HG03460 (cell line): Measurements from ENCODE around the gene AADAT.

ENCODE experiments used
- ATAC-seq: cut with Tn5 transposase; IDR thresholded peaks from one replicate; pipeline ENCODE4 v1.9.1; 2021; ENCODE audit not compliant: unreplicated experiment

The AADAT gene

GRCh38 chr4:170035231-170035630 is 54.5 kb downstream of the AADAT start:
- no peak for ATAC-seq

DNA sequence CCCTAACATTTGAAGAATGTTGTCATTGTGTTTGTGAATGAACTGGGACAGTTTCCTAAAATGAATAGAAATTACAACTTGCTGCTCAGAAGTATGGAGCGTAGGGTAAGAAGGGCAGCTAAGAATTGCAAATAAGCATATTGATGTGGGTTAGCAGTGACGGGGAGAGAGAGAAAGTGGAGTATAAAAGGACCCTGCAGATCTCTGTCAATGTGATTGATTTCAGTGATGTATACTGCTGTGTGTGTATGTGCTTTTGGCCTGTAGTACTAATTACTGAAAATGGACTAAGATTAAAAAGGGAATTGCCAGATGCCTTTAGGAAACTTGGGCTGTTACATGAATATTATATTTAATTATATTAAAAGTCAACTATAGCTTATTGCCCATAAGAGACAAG is 55.8 kb downstream of the AADAT start:
- ATAC-seq: no peak

- no peak for ATAC-seq
These were observed 59.6 kb downstream of the AADAT start for GRCh38 chr4:170030121-170030520.

- ATAC-seq: peak; percentile 73
These were observed 62.5 kb downstream of the AADAT start for GRCh38 chr4:170027181-170027829.

DNA sequence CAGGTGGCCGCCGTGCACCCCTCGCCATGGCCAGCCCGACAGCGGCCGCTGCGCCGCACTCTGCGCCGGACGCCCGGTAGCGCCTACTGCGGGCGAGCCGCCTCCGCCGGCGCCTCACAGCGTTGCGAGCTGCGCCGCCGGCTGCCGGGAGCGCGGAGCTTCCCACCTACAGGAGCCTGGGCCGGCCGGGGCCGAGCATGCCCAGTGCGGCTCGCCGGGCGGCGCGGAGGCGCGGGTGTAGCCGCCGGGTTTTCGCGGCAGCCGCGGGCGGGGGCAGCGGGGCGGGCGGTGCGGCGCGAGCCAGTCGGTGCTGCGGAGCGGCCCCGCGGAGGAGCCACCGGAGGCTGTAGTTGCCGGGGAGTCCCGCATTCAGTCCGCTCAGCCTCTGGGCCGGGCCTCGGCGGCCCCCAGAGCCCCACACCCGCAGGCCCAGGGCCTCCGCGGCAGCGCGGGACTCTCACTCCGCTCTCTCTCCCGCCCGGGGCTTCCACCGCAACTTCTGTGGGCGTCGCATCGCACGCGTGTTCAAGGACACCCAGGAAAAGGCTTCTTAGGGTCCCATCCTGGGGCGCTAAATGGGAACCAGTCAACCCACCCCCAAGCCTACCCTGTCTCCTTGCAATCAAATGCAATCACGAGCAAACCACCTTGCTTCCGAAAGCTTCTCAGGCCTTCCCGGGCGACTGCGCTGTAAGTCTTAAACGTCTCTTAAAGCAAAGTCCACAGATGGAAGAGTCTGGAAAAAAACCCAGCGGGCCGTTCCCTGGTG is 63.3 kb downstream of the AADAT start, which contains the start of gene MFAP3L:
Gene MFAP3L (minus strand): TSS at position 143 of the 769 bp plus-strand sequence. CDS start 20,518 bp downstream, outside the sequence.
- peak; percentile 75 for ATAC-seq

- no peak for ATAC-seq
These were observed 64.1 kb downstream of the AADAT start for GRCh38 chr4:170025523-170026252.

- ATAC-seq: no peak
These were observed 67.5 kb downstream of the AADAT start for GRCh38 chr4:170022211-170022610.

GRCh38 chr4:170017252-170017651 is 72.5 kb downstream of the AADAT start:
- ATAC-seq: no peak

- no peak for ATAC-seq
These were observed 74.5 kb downstream of the AADAT start for GRCh38 chr4:170015285-170015684.

DNA sequence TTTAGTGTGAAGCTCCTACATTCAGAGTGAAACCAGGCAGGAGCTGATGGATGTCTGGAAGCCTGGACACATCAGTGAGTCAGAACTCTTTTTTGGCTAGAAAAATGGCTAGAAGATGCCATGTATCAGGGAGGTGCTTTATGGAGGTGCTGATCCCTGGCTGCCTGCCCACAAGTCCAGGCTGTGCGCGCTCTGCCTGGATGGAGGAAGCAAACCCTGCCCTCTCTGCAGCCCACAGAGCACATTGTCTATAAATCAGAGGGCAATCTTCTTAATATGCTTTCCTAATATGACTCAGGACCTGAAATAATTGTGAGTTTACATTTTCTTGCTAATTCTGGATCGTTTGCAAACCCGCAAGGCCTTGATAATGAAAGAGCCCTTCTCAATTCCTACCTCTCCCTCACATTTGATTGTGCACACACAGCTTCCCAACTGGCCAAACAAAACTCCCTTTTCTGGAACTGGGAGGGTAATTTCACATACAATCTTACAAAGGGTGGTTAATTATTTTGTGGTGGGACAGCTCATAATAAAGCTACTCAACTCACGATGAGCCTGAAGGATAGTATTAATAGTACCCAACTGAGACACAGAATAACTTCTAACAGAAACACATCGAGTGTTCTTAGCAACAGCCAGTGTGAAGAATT is 75.3 kb downstream of the AADAT start:
- ATAC-seq: no peak

GRCh38 chr4:170012629-170012958 is 77.2 kb downstream of the AADAT start:
- no peak for ATAC-seq

DNA sequence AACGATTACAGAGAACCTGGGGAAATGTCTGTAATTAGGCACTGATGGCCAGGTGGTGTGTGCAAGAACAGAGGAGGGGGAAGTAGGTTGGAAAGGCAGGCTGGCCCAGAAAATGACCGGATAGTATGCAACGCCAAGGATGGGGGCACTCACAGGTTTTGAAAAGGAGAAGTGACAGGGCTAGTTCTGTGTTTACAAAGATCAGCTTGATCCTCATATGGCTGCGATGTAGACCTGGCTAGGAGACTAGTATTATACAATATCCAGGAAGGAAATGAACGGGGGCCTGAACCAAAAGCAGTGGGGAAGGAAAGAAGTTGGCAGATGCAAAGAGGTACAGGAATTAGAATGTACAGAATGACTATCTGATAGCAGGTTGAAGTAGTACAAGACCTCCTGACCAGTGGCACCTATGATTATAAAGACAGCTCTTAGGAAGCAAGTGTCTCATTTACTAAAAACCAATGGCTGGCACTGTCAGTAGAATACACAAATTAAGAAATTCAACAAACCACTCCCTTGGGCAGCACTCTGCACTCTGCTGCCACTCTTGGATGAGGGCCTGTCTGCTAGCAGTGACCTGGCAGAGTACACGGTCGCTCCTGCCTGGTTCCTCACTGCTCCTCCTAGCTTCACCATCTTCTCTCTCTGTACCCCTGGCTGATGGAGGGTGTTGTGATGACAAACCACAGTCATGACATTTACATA is 77.7 kb downstream of the AADAT start:
- no peak for ATAC-seq
